Osteocyte (in vitro differentiated cells): ENCODE results near the gene FGF21. TPM values are rescaled to one million over a fixed set of nuclear protein-coding genes. Genes with fewer than 3 reads are reported as not detected.

ENCODE experiments used
- DNase-seq: peaks from one replicate; pipeline ENCODE4 v3.0.0; 2021; ENCODE audit warnings: mixed read lengths; ENCODE audit not compliant: unreplicated experiment; ENCODE audit errors: extremely low spot score
- H3K27ac Mint-ChIP-seq: one replicate; pipeline ENCODE4 v1.8.0; 2021; ENCODE audit warnings: mild to moderate bottlenecking, mixed read lengths; ENCODE audit not compliant: unreplicated experiment
- H3K27me3 Mint-ChIP-seq: one replicate; pipeline ENCODE4 v1.8.0; 2021; ENCODE audit warnings: mixed read lengths; ENCODE audit not compliant: unreplicated experiment
- H3K36me3 Mint-ChIP-seq: one replicate; pipeline ENCODE4 v1.8.0; 2021; ENCODE audit warnings: mixed read lengths; ENCODE audit not compliant: unreplicated experiment
- H3K4me1 Mint-ChIP-seq: one replicate; pipeline ENCODE4 v1.8.0; 2021; ENCODE audit warnings: mixed read lengths; ENCODE audit not compliant: unreplicated experiment
- H3K4me3 Mint-ChIP-seq: one replicate; pipeline ENCODE4 v1.8.0; 2021; ENCODE audit warnings: mild to moderate bottlenecking, moderate library complexity, mixed read lengths; ENCODE audit not compliant: unreplicated experiment
- H3K9me3 Mint-ChIP-seq: one replicate; pipeline ENCODE4 v1.8.0; 2021; ENCODE audit warnings: mixed read lengths; ENCODE audit not compliant: unreplicated experiment
- total RNA-seq: library from RNA; stranded (reverse); gene quantifications from 2 replicates; pipeline ENCODE4 v1.2.1, GENCODE V29; 2021
- TF ChIP-seq, protein P1 (sequence below): fragments of 200-600 bp; sonication (generic); IDR thresholded peaks from 2 replicates; pipeline ENCODE4 v1.5.0; 2021; ENCODE audit warnings: antibody characterized with exemption, mild to moderate bottlenecking, moderate library complexity

Gene FGF21
- total RNA-seq, 1 donor from 2014 or later, result not detected

- Mint-ChIP-seq H3K36me3 (no peaks in the 10 kb centered on the region), H3K4me1 (peaks cover 35% of the 10 kb centered on the region), H3K27ac (peak overlapping the region; percentile 41), H3K4me3 (no peak overlapping the region), H3K9me3 (no peaks in the 10 kb centered on the region), H3K27me3 (no peaks in the 10 kb centered on the region)
- no peak for DNase-seq
- TF ChIP-seq, protein P1, sequence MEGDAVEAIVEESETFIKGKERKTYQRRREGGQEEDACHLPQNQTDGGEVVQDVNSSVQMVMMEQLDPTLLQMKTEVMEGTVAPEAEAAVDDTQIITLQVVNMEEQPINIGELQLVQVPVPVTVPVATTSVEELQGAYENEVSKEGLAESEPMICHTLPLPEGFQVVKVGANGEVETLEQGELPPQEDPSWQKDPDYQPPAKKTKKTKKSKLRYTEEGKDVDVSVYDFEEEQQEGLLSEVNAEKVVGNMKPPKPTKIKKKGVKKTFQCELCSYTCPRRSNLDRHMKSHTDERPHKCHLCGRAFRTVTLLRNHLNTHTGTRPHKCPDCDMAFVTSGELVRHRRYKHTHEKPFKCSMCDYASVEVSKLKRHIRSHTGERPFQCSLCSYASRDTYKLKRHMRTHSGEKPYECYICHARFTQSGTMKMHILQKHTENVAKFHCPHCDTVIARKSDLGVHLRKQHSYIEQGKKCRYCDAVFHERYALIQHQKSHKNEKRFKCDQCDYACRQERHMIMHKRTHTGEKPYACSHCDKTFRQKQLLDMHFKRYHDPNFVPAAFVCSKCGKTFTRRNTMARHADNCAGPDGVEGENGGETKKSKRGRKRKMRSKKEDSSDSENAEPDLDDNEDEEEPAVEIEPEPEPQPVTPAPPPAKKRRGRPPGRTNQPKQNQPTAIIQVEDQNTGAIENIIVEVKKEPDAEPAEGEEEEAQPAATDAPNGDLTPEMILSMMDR, result no peak
Measured at GRCh38 chr19:48797103-48797502, 41.8 kb downstream of the FGF21 start.

GRCh38 chr19:48798937-48799336 is 43.6 kb downstream of the FGF21 start:
- no peaks in the 10 kb centered on the region for H3K9me3 Mint-ChIP-seq
- peak overlapping the region; percentile 14 for H3K4me3 Mint-ChIP-seq
- no peaks in the 10 kb centered on the region for H3K36me3 Mint-ChIP-seq
- no peak for DNase-seq
- TF ChIP-seq, protein P1, result no peak
- peaks cover 35% of the 10 kb centered on the region for H3K4me1 Mint-ChIP-seq
- peak overlapping the region; percentile 83 for H3K27ac Mint-ChIP-seq
- no peaks in the 10 kb centered on the region for H3K27me3 Mint-ChIP-seq

DNA sequence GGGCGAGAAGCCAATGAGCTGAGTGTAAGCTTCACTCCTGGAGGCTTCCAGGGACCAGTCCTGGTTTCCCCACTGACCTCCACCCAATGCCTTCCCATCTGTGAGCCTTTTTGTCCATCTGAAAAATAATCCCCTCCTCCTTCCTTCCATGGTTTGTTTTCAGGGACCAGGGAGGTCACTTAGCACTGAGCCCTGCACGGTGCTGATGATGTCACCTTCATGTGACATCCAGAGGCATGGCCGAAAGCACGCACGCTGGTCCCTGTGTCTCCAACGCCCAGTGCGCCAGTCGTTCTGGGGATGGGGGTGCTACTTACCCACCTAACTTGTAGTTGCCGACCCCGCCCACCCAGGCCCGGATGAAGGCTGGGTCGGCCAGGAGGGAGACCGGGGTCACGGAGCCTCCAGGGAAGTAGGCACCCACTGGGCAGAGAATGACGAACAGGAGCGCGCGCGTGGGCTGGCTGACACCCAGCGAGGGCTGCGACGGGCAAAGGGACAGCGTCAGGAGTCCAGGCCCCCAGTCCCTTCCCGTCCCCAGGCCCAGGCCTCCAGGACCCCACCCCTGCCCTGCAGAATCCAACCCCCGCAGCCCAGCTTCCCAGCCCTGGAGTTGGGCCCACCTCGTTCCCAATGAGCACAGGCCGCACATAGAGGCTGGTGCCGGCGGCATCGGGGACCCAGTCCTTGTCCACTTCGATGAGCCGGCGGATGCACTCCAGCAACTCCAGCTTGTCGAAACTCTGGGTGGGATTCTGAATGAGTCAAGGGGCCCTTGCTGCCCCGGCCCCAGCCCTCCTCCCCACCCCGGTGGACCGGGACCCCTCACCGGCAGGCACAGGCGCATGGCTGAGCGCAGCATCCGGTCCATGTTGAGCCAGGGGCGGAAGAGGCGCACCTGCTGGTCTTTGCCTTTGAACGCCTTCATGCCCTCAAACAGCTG is 44.3 kb downstream of the FGF21 start:
- DNase-seq, result no peak

DNA sequence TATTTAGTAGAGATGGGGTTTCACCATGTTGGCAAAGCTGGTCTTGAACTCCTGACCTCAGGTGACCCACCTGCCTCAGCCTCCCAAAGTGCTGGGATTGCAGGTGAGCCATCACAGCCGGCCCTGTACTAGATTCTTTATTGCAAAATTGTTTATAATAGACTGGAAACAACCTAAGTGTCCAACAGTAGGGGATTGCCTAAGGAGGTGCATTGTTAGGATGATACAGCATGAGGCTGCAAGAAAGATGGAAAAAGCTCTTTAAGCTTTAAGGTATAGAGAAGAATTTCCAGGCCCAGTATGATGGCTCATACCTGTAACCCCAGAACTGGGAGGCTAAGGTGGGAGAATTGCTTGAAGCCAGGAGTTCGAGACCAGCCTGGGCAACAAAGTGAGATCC is 47.3 kb downstream of the FGF21 start:
- Mint-ChIP-seq H3K36me3 (no peaks in the 10 kb centered on the region), H3K4me3 (no peak overlapping the region), H3K27me3 (no peaks in the 10 kb centered on the region), H3K27ac (no peak overlapping the region), H3K9me3 (no peaks in the 10 kb centered on the region), H3K4me1 (peaks cover 26% of the 10 kb centered on the region)
- DNase-seq, result no peak
- TF ChIP-seq, protein P1, result no peak

More for the DNA sequence above, 44.3 kb downstream of the FGF21 start:
- Mint-ChIP-seq H3K4me1 (peaks cover 32% of the 10 kb centered on the region), H3K27me3 (no peaks in the 10 kb centered on the region), H3K27ac (peak overlapping the region; percentile 83), H3K36me3 (no peaks in the 10 kb centered on the region), H3K4me3 (no peak overlapping the region), H3K9me3 (no peaks in the 10 kb centered on the region)
- TF ChIP-seq, protein P1, result no peak

DNA sequence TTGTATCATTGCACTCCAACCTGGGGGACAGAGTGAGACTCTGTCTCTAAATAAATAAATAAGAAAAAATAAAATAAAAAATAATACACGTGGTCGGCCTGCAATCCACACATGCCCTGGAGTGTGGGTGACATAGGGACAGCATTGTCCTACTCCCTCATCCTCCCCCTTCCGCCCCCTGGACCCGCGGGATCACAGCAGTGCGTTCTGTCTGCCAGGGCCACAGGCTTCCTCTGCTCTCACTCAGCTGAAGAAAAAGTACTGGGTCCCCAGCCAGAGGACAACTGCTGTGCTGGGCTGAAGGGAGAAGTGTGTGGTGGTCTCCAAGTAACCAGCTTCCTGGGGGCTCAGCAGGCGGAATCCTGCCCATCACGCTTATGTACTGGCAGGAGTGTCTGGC is 49.2 kb downstream of the FGF21 start:
- H3K4me3 Mint-ChIP-seq, result no peak overlapping the region
- no peaks in the 10 kb centered on the region for H3K9me3 Mint-ChIP-seq
- no peaks in the 10 kb centered on the region for H3K27me3 Mint-ChIP-seq
- H3K27ac Mint-ChIP-seq, result no peak overlapping the region
- no peaks in the 10 kb centered on the region for H3K36me3 Mint-ChIP-seq
- H3K4me1 Mint-ChIP-seq, result peaks cover 19% of the 10 kb centered on the region
- TF ChIP-seq, protein P1, result no peak
- DNase-seq, result no peak
